Activated effector memory CD4-positive, alpha-beta T cell treated with Interleukin-2 at 50 U/mL for 16 hours (primary cell): ENCODE results near the gene BHLHE40.

ENCODE experiments used
- DNase-seq: peaks from one replicate; pipeline ENCODE4 v3.0.0-alpha.2; 2020

The BHLHE40 gene

DNA sequence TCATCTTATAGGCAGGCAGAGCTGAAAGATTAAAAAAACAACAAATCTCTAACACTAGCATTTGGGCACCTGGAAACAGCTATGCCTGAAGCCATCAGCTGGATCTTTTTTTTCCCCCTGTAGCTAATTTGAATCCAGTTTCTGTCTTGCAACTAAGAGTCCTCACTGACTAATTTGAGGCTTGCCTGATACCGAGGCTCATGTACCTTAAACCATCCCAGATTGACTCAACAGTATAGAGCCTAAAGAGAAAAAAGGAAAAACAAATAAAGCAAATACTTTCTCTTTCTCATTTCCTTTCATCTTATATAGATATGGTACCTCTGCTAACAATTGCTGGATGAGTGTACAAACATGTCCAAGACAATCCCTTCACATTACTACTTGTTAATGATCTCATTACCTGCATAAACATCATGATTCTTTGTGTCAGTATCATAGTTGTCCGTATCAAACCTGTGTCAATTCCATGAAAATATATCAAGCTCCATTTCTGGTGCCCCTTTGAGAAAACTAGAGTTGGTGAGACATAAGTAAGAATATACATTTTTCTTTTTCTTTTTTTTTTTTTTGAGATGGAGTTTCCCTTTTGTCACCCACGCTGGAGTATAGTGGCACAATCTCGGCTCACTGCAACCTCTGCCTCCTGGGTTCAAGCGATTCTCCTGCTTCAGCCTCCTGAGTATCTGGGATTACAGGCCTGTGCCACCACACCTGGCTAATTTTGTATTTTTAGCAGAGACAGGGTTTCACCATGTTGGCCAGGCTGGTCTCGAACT lies 43.1 kb downstream of the BHLHE40 start:
- DNase-seq, result no peak

DNA sequence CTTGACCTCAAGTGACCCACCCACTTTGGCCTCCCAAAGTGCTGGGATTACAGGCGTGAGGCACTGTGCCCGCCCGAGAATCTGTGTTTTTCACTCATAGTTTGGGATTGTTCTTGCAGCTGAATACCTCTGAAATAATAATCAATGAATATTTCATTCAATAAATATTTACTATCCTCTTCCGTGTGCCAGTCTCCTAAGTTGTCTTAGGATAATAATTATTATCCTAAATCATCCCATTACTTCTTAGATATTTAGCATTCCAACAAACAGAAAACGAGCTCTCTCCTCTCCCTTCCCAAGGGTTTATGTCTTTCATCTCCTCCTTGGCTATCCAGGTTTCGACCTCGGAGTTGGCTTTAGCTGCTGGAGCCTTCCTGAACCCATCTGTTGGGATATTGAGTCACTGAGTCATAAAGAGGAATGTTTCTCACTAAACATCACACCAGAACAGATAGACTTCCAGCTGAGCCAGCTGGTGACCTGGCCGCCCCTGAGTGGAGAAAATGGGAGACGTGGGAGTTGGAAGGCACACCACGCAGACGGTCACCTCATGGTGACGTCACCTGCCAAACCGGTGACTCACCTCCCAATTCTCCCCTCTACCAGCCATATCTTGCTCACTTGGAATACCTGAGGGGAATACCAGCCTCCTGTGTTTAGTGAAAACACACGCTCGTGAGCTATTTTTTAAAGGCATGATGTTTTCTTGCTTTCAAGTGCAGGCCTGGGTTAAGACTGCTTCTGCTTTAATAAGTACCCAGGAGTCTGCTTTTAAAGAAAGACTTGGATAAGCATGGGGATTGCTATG lies 43.9 kb downstream of the BHLHE40 start:
- no peak for DNase-seq

DNA sequence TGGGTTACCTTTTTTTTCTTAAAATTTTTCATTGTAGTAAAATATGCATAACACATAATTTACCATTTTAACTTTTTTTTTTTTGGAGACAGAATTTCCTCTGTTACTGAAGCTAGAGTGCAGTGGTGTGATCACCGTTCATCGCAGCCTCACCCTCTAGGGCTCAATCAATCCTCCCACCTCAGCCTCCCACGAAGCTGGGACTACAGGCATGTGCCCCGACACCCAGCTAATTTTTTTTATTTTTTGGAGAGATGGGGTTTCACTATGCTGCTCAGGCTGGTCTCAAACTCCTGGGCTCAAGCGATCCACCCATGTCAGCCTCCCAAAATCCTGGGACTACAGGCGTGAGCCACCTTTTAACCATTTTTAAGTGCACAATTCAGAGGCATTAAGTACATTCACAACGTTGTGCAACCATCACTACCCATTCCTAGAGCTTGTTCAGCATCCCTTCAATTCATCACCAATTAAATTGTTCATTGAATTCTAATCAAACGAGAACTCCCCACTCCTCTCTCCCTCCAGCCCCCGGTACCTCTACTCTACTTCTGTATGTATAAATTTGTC lies 44.6 kb downstream of the BHLHE40 start:
- DNase-seq, result no peak

DNA sequence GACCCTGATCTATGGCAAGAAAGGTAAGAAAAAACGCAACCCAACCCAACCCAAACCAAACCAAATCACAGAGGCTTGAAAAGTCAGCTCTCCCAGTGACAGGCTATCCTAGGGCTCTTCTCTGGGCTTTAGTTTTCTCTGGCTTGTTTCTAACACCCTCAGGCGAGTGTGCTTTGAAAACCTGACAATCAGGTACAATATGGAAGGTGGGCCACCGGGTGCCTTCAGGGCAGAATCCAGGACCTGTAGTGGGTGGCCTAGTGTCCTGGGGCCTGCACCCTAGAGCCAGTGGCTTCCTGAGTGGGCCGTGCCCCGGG lies 46.8 kb downstream of the BHLHE40 start:
- DNase-seq, result no peak

DNA sequence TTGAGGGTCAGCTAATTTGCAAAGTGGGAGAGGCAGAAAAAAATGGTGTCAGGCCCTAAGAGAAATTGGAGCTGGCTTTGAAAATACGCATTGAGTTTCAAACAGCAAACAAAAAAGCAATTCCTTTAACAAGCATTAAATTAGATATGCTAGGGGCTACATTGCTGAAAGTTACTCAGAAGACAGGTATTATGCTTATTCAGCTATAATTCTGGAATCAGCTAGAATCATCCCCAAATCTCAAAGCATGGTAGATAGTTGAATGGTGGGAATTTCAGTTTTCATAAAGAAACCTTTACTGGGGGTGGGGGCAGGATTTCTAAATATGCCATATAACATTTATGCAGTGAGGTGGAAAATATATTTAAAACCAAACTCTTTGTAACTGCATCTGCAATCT lies 50.5 kb downstream of the BHLHE40 start:
- DNase-seq, result no peak

DNA sequence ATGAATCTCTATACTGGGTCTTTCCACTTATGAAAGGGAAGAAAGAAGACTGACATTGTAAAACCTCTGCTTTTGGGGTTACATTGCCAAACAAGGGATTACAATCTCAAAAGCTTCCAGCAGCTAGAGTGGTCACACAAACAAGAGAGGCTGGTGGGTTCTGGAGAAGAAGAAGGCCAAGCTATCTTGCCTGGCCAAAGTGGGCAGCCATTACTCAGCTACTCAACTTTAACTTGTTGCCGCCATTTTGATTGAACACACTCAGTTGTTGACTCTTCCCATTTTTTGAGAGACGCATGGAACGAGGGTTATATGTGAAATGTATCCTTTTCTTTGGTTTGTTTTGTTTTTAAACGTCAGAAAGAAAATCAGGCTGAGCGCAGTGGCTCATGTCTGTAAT lies 50.9 kb downstream of the BHLHE40 start:
- no peak for DNase-seq

DNA sequence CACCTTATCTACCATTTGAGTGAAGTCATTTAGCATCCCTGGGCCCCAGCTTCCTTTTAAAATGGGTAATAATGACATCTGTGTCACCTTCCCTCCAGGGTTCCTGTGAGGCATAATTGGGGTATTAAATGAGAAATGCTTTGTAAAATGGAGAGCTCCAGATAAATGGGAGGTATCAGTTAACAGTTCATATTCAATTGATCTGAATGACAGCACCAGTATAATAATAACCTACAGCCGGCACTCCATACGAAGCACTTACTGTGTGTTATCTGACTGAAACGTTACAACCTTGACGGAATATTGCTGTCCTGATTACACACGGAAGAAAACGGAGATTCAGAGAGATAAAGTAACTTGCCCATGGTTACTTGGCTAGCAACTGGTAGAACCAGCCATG lies 53.6 kb downstream of the BHLHE40 start:
- no peak for DNase-seq
